ENCODE measurements around the gene EIF1AD. TPM values are rescaled to one million over a fixed set of nuclear protein-coding genes. Genes with fewer than 3 reads are reported as not detected.

Gene EIF1AD
- 24.7 TPM for total RNA-seq
- polyA plus RNA-seq, result 17.8 TPM
- long read RNA-seq, donor 1, partial matches to known transcripts, result 0 of 1 reads
- long read RNA-seq, donor 1, other reads (novel, unspliced or antisense), result 0 of 1 reads
- long read RNA-seq, donor 2, result 0 reads
- long read RNA-seq, donor 3, partial matches to known transcripts, result 0 of 8 reads
- long read RNA-seq, donor 3, other reads (novel, unspliced or antisense), result 0 of 8 reads
- long read RNA-seq, donor 4, partial matches to known transcripts, result 0 of 3 reads
- long read RNA-seq, donor 4, other reads (novel, unspliced or antisense), result 0 of 3 reads
- long read RNA-seq, donor 5, transcript EIF1AD-206 (6 exons, 889 nt), result major isoform, 5 of 504 reads
- long read RNA-seq, donor 5, partial matches to known transcripts, result 120 of 504 reads
- long read RNA-seq, donor 5, other reads (novel, unspliced or antisense), result 371 of 504 reads
- long read RNA-seq, donor 6, partial matches to known transcripts, result 5 of 11 reads
- long read RNA-seq, donor 6, other reads (novel, unspliced or antisense), result 0 of 11 reads
- long read RNA-seq, donor 7, partial matches to known transcripts, result 0 of 4 reads
- long read RNA-seq, donor 7, other reads (novel, unspliced or antisense), result 0 of 4 reads
- long read RNA-seq, donor 8, partial matches to known transcripts, result 0 of 2 reads
- long read RNA-seq, donor 8, other reads (novel, unspliced or antisense), result 0 of 2 reads
- long read RNA-seq, donor 9, partial matches to known transcripts, result 0 of 7 reads
- long read RNA-seq, donor 9, other reads (novel, unspliced or antisense), result 0 of 7 reads
- long read RNA-seq, donor 10, partial matches to known transcripts, result 0 of 5 reads
- long read RNA-seq, donor 10, other reads (novel, unspliced or antisense), result 0 of 5 reads

GRCh38 chr11:66001942-66002647 is at the start of gene EIF1AD, which contains the start of gene BANF1:
TSS of gene EIF1AD (minus strand) at chr11:66002157. CDS start at chr11:66000389, 1,768 bp downstream.
TSS of gene BANF1 (plus strand) at chr11:66002503. CDS start at chr11:66003251, 748 bp downstream.
- peaks cover 5 to 33% of the 10 kb centered on the region in 2 donors for H3K4me1 ChIP-seq (ENCODE audit: control insufficient read depth in 2 of 2, insufficient read depth in 2 of 2, low read length in 2 of 2)
- DNase-seq (ENCODE audit: low read depth in 6 of 9, low spot score in 9 of 9), result peak; percentile 92 to 98 (median 95)
- H3K27me3 ChIP-seq (ENCODE audit: control insufficient read depth in 2 of 2, insufficient read depth in 1 of 2, low read length in 1 of 2), result no peaks in the 10 kb centered on the region
- H3K27ac ChIP-seq (ENCODE audit: low read depth in 1 of 2, low read length in 1 of 2), result peak within 1 kb of the TSS; percentile 94 to 98
- WGBS, result under 1% methylated on average over 55 of the region's 55 CpGs
- peaks cover 51 to 53% of the 10 kb centered on the region in 2 donors for H3K36me3 ChIP-seq (ENCODE audit: control insufficient read depth in 2 of 2, insufficient read depth in 2 of 2, low read length in 1 of 2)
- peaks cover 0 to 7% of the 10 kb centered on the region in 2 donors for H3K9me3 ChIP-seq (ENCODE audit: control insufficient read depth in 2 of 2, insufficient read depth in 1 of 2, low read length in 1 of 2)
- peak within 1 kb of the TSS; percentile 75 to 86 for H3K4me3 ChIP-seq (ENCODE audit: low read length in 2 of 2)

- Histone ChIP-seq H3K4me3 (ENCODE audit: low read length in 2 of 2) (peak overlapping the region; percentile 66 to 100), H3K9me3 (ENCODE audit: control insufficient read depth in 2 of 2, insufficient read depth in 1 of 2, low read length in 1 of 2) (peaks cover 0 to 4% of the 10 kb centered on the region in 2 donors), H3K27me3 (ENCODE audit: control insufficient read depth in 2 of 2, insufficient read depth in 1 of 2, low read length in 1 of 2) (peaks cover 0 to 10% of the 10 kb centered on the region in 2 donors), H3K27ac (ENCODE audit: low read depth in 1 of 2, low read length in 1 of 2) (peak overlapping the region; percentile 86 to 89), H3K36me3 (ENCODE audit: control insufficient read depth in 2 of 2, insufficient read depth in 2 of 2, low read length in 1 of 2) (peaks cover 8 to 33% of the 10 kb centered on the region in 2 donors), H3K4me1 (ENCODE audit: control insufficient read depth in 2 of 2, insufficient read depth in 2 of 2, low read length in 2 of 2) (peaks cover 9 to 44% of the 10 kb centered on the region in 2 donors)
- no peak for DNase-seq (ENCODE audit: low read depth in 6 of 9, low spot score in 9 of 9)
- 43% methylated on average over 12 of the region's 12 CpGs for WGBS
Observed at GRCh38 chr11:66051371-66051765, 49.4 kb upstream of the EIF1AD start.

- Histone ChIP-seq H3K9me3 (ENCODE audit: control insufficient read depth in 2 of 2, insufficient read depth in 1 of 2, low read length in 1 of 2) (peaks cover 0 to 4% of the 10 kb centered on the region in 2 donors), H3K27me3 (ENCODE audit: control insufficient read depth in 2 of 2, insufficient read depth in 1 of 2, low read length in 1 of 2) (peaks cover 0 to 10% of the 10 kb centered on the region in 2 donors), H3K4me3 (ENCODE audit: low read length in 2 of 2) (no peak overlapping the region), H3K4me1 (ENCODE audit: control insufficient read depth in 2 of 2, insufficient read depth in 2 of 2, low read length in 2 of 2) (peaks cover 9 to 44% of the 10 kb centered on the region in 2 donors), H3K36me3 (ENCODE audit: control insufficient read depth in 2 of 2, insufficient read depth in 2 of 2, low read length in 1 of 2) (peaks cover 7 to 27% of the 10 kb centered on the region in 2 donors), H3K27ac (ENCODE audit: low read depth in 1 of 2, low read length in 1 of 2) (peak overlapping the region in 1 of 2 donors; percentile 89)
- no peak for DNase-seq (ENCODE audit: low read depth in 6 of 9, low spot score in 9 of 9)
- WGBS, result 97% methylated on average over 5 of the region's 5 CpGs
Observed at GRCh38 chr11:66050581-66051231, 48.7 kb upstream of the EIF1AD start.

- peak in 4 of 9 donors; percentile 48 to 80 (median 56) for DNase-seq (ENCODE audit: low read depth in 6 of 9, low spot score in 9 of 9)
- Histone ChIP-seq H3K27me3 (ENCODE audit: control insufficient read depth in 2 of 2, insufficient read depth in 1 of 2, low read length in 1 of 2) (peaks cover 0 to 10% of the 10 kb centered on the region in 2 donors), H3K36me3 (ENCODE audit: control insufficient read depth in 2 of 2, insufficient read depth in 2 of 2, low read length in 1 of 2) (peaks cover 0 to 8% of the 10 kb centered on the region in 2 donors), H3K4me1 (ENCODE audit: control insufficient read depth in 2 of 2, insufficient read depth in 2 of 2, low read length in 2 of 2) (peaks cover 14 to 51% of the 10 kb centered on the region in 2 donors), H3K27ac (ENCODE audit: low read depth in 1 of 2, low read length in 1 of 2) (no peak within 1 kb of the TSS), H3K4me3 (ENCODE audit: low read length in 2 of 2) (peak within 1 kb of the TSS; percentile 17 to 19), H3K9me3 (ENCODE audit: control insufficient read depth in 2 of 2, insufficient read depth in 1 of 2, low read length in 1 of 2) (peaks cover 0 to 4% of the 10 kb centered on the region in 2 donors)
- WGBS, result 18% methylated on average over 39 of the region's 39 CpGs
Observed at GRCh38 chr11:66048547-66049323, 46.8 kb upstream of the EIF1AD start, which contains the start of gene GAL3ST3. TSS of gene GAL3ST3 (minus strand) at chr11:66049161. CDS start at chr11:66045415, 3,746 bp downstream.

- DNase-seq (ENCODE audit: low read depth in 6 of 9, low spot score in 9 of 9), result no peak
- Histone ChIP-seq H3K4me3 (ENCODE audit: low read length in 2 of 2) (no peak overlapping the region), H3K9me3 (ENCODE audit: control insufficient read depth in 2 of 2, insufficient read depth in 1 of 2, low read length in 1 of 2) (peaks cover 0 to 4% of the 10 kb centered on the region in 2 donors), H3K27ac (ENCODE audit: low read depth in 1 of 2, low read length in 1 of 2) (no peak overlapping the region), H3K36me3 (ENCODE audit: control insufficient read depth in 2 of 2, insufficient read depth in 2 of 2, low read length in 1 of 2) (no peaks in the 10 kb centered on the region), H3K4me1 (ENCODE audit: control insufficient read depth in 2 of 2, insufficient read depth in 2 of 2, low read length in 2 of 2) (peaks cover 9 to 41% of the 10 kb centered on the region in 2 donors), H3K27me3 (ENCODE audit: control insufficient read depth in 2 of 2, insufficient read depth in 1 of 2, low read length in 1 of 2) (peaks cover 0 to 10% of the 10 kb centered on the region in 2 donors)
- 96% methylated on average over 11 of the region's 11 CpGs for WGBS
Observed at GRCh38 chr11:66047541-66048365, 45.8 kb upstream of the EIF1AD start.

GRCh38 chr11:66046901-66047300 is 44.9 kb upstream of the EIF1AD start:
- peaks cover 0 to 10% of the 10 kb centered on the region in 2 donors for H3K27me3 ChIP-seq (ENCODE audit: control insufficient read depth in 2 of 2, insufficient read depth in 1 of 2, low read length in 1 of 2)
- H3K27ac ChIP-seq (ENCODE audit: low read depth in 1 of 2, low read length in 1 of 2), result no peak overlapping the region
- WGBS, result over 99% methylated on average over 3 of the region's 3 CpGs
- H3K4me3 ChIP-seq (ENCODE audit: low read length in 2 of 2), result no peak overlapping the region
- no peaks in the 10 kb centered on the region for H3K36me3 ChIP-seq (ENCODE audit: control insufficient read depth in 2 of 2, insufficient read depth in 2 of 2, low read length in 1 of 2)
- no peaks in the 10 kb centered on the region for H3K9me3 ChIP-seq (ENCODE audit: control insufficient read depth in 2 of 2, insufficient read depth in 1 of 2, low read length in 1 of 2)
- peaks cover 8 to 40% of the 10 kb centered on the region in 2 donors for H3K4me1 ChIP-seq (ENCODE audit: control insufficient read depth in 2 of 2, insufficient read depth in 2 of 2, low read length in 2 of 2)
- no peak for DNase-seq (ENCODE audit: low read depth in 6 of 9, low spot score in 9 of 9)

GRCh38 chr11:66045177-66045639 is 43.3 kb upstream of the EIF1AD start:
- Histone ChIP-seq H3K27ac (ENCODE audit: low read depth in 1 of 2, low read length in 1 of 2) (no peak overlapping the region), H3K27me3 (ENCODE audit: control insufficient read depth in 2 of 2, insufficient read depth in 1 of 2, low read length in 1 of 2) (peaks cover 0 to 10% of the 10 kb centered on the region in 2 donors), H3K9me3 (ENCODE audit: control insufficient read depth in 2 of 2, insufficient read depth in 1 of 2, low read length in 1 of 2) (no peaks in the 10 kb centered on the region), H3K36me3 (ENCODE audit: control insufficient read depth in 2 of 2, insufficient read depth in 2 of 2, low read length in 1 of 2) (no peaks in the 10 kb centered on the region), H3K4me1 (ENCODE audit: control insufficient read depth in 2 of 2, insufficient read depth in 2 of 2, low read length in 2 of 2) (peaks cover 8 to 27% of the 10 kb centered on the region in 2 donors), H3K4me3 (ENCODE audit: low read length in 2 of 2) (no peak overlapping the region)
- peak in 6 of 9 donors; percentile 72 to 89 (median 80) for DNase-seq (ENCODE audit: low read depth in 6 of 9, low spot score in 9 of 9)
- WGBS, result 22% methylated on average over 11 of the region's 11 CpGs

All from thymus (tissue), 14 donors.